ENCODE results near the gene ARPP19. TPM values are rescaled to one million over a fixed set of nuclear protein-coding genes. Genes with fewer than 3 reads are reported as not detected.

The ARPP19 gene, protein sequence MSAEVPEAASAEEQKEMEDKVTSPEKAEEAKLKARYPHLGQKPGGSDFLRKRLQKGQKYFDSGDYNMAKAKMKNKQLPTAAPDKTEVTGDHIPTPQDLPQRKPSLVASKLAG
- 59.0 and 76.4 TPM in 2 replicates for total RNA-seq

GRCh38 chr15:52568601-52569585 lies at the start of gene ARPP19:
TSS of gene ARPP19 (minus strand) at chr15:52569030. CDS start at chr15:52568892, 138 bp downstream.

GRCh38 chr15:52528564-52529340 lies 40.1 kb downstream of the ARPP19 start, which contains the start of gene MYO5A:
TSS of gene MYO5A (minus strand) at chr15:52528880. CDS start at chr15:52528806, 74 bp downstream.

Other genes starting within 250 kb of the ARPP19 start
- gene MYO5A, start 40.1 kb downstream of the ARPP19 start, total RNA-seq = 8.3 and 23.5 TPM in 2 replicates
- gene ATOSA, start 110.4 kb upstream of the ARPP19 start, total RNA-seq = 7.5 and 16.9 TPM in 2 replicates
- gene ONECUT1, start 221.3 kb upstream of the ARPP19 start, total RNA-seq = not detected in 2 replicates

All from pericardium fibroblast (primary cell).